Activated CD4-positive, alpha-beta T cell treated with anti-CD3 and anti-CD28 coated beads for 36 hours (primary cell): ENCODE results near the gene KLHL17. TPM values are rescaled to one million over a fixed set of nuclear protein-coding genes. Genes with fewer than 3 reads are reported as not detected.
"Not testable (repeated sequence)": the region's sequence is repeated elsewhere in the genome, so short reads cannot be mapped to it uniquely, and the experiment has no call there.

Experiments
- ATAC-seq: fragments of 200-7000 bp; cut with Tn5 transposase; one replicate; pipeline ENCODE4 v1.10.0; 2021; ENCODE audit warnings: mild to moderate bottlenecking, moderate library complexity
- CTCF ChIA-PET: fragments of 350-600 bp; sonication (Branson Sonifier 250); formaldehyde crosslinking; loops from one replicate; lab custom pipeline; 2021; ENCODE audit warnings: antibody characterized with exemption; lab: Charles Lee
- POLR2A ChIA-PET: fragments of 350-600 bp; sonication (Branson Sonifier 250); formaldehyde crosslinking; loops from one replicate; lab custom pipeline; 2021; ENCODE audit warnings: antibody characterized with exemption, inconsistent platforms; lab: Charles Lee
- DNase-seq: peaks from one replicate; pipeline ENCODE4 v3.0.0-alpha.2; 2020
- H3K27ac Mint-ChIP-seq: one replicate; pipeline ENCODE4 v1.8.0; 2021; ENCODE audit warnings: mixed read lengths
- H3K27me3 Mint-ChIP-seq: one replicate; pipeline ENCODE4 v1.8.0; 2021; ENCODE audit warnings: mixed read lengths
- H3K36me3 Mint-ChIP-seq: one replicate; pipeline ENCODE4 v1.8.0; 2021; ENCODE audit warnings: low read depth, mixed read lengths
- H3K4me1 Mint-ChIP-seq: one replicate; pipeline ENCODE4 v1.8.0; 2021; ENCODE audit warnings: mixed read lengths
- H3K4me3 Mint-ChIP-seq: one replicate; pipeline ENCODE4 v1.8.0; 2021; ENCODE audit warnings: mild to moderate bottlenecking, moderate library complexity, mixed read lengths
- H3K9me3 Mint-ChIP-seq: one replicate; pipeline ENCODE4 v1.8.0; 2021; ENCODE audit warnings: low read depth, mixed read lengths
- intact Hi-C, 2 experiments: fragments of 100-400 bp; cut with DNase I in 1 of 2; cut with micrococcal nuclease in 1 of 2; formaldehyde crosslinking; loops; one replicate each; pipeline versions ENCODE4 v1.14.2 to v1.15.1; 2022 to 2024; cut with DNase I, micrococcal nuclease
- total RNA-seq, 2 experiments: library from RNA; stranded (reverse); gene quantifications; one replicate each; pipeline ENCODE4 v1.2.3, GENCODE V29; 2021

KLHL17 gene
- total RNA-seq, 2 experiments from 2014 or later = 16.8 to 21.7 TPM

DNA sequence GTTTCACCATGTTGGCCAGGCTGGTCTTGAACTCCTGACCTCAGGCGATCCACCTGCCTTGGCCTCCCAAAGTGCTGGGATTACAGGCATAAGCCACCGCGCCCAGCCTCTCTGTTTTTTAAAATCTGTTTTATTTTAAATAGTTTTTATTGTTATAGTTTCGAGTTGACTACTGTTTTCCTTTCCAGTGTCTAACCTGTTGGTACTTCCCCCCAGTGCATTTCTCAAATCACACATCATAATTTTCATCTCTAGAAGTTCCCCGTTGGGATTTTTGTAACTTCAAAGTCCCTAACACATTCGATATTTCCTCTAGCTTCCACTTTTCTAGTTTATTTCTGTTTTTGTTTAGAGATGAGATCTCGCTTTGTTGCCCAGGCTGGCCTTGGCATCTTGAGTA is 32.0 kb downstream of the KLHL17 start:
- POLR2A ChIA-PET = interaction anchor here (0.6 to 0.7 kb wide), 2 partner anchors 9 to 66 kb away, joined by 3 to 6 read pairs; no protein-coding TSS in a partner anchor

DNA sequence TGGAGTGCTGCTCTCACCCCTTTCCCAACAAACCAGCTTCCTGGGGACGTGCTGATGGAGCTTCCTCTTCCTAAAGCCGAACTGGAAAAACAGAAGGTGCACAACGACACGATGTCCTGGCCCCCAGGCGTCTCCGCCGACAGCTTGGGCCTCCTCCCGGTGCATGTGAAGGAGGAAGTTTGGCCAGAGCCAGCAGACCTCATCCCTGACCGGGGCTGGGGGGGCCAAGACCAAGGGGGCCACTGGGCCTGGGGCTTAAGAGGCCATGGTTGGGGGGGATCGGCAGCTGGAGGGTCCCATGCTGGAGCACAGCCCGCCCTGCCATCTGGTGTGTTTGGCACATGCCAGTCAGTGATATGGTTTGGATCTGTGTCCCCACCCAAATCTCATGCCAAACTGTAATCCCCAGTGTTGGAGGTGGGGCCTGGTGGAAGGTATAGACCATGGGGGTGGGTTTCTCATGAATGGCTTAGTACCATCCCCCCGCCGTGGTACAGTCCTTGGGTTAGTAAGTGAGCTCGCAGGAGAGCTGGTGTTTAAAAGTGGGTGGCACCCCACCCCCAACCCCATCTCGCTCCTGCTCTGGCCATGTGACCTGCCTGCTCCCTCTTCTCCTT is 33.1 kb downstream of the KLHL17 start:
- Mint-ChIP-seq H3K27me3 (peaks cover 23% of the 10 kb centered on the region), H3K4me1 (peaks cover 26% of the 10 kb centered on the region), H3K27ac (no peak overlapping the region), H3K9me3 (peaks cover 9% of the 10 kb centered on the region), H3K4me3 (no peak overlapping the region), H3K36me3 (no peaks in the 10 kb centered on the region)
- DNase-seq (no peak), ATAC-seq (no peak)
- ChIA-PET POLR2A (no interaction called here), CTCF (interaction anchor here (0.7 to 4.7 kb wide), 4 partner anchors 9 to 114 kb away, joined by 3 to 23 read pairs (median 6); partner anchors contain the start of gene PERM1)
- intact Hi-C loops = loop anchor here in 1 of 2 experiments (2.0 kb wide), 1 partner anchor 19 kb away; the partner anchor contains the start of gene ISG15

More for the DNA sequence above, 32.0 kb downstream of the KLHL17 start:
- intact Hi-C loops = loop anchor here in 1 of 2 experiments (2.0 kb wide), 1 partner anchor 20 kb away; the partner anchor contains the start of gene ISG15
- H3K9me3 Mint-ChIP-seq = peaks cover 9% of the 10 kb centered on the region
- H3K27ac Mint-ChIP-seq = peak overlapping the region; percentile 49
- CTCF ChIA-PET = interaction anchor here (0.6 to 4.7 kb wide), 9 partner anchors 8 to 889 kb away, joined by 3 to 23 read pairs (median 4); partner anchors contain the start of gene AGRN
- DNase-seq = no peak
- ATAC-seq = peak; percentile 82
- H3K4me1 Mint-ChIP-seq = peaks cover 26% of the 10 kb centered on the region
- H3K4me3 Mint-ChIP-seq = no peak overlapping the region
- H3K36me3 Mint-ChIP-seq = no peaks in the 10 kb centered on the region
- peaks cover 23% of the 10 kb centered on the region for H3K27me3 Mint-ChIP-seq

DNA sequence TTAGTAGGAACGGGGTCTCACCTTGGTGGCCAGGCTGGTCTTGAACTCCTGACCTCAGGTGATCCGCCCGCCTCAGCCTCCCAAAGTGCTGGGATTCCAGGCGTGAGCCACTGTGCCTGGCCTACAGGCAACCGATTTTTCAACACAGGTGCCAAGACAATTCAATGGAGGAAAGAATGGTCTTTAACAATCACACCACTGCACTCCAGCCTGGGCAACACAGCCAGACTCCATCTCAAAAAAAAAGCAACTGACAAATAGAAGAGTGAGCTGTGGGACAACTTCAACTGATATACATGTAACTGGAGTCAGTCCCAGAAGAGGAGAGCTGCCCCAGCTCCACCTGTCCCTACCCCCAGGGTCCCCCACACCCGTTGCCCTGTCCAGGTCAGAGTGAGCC is 34.2 kb downstream of the KLHL17 start:
- H3K27ac Mint-ChIP-seq, DNase-seq, POLR2A ChIA-PET, H3K36me3 Mint-ChIP-seq, ATAC-seq, H3K4me3 Mint-ChIP-seq, H3K9me3 Mint-ChIP-seq, intact Hi-C loops: not testable (repeated sequence)
- Mint-ChIP-seq H3K27me3 (peaks cover 23% of the 10 kb centered on the region), H3K4me1 (peaks cover 26% of the 10 kb centered on the region)
- CTCF ChIA-PET = interaction anchor here (1.5 to 4.7 kb wide), 2 partner anchors 11 to 13 kb away, joined by 3 to 23 read pairs; partner anchors contain the start of gene PERM1

DNA sequence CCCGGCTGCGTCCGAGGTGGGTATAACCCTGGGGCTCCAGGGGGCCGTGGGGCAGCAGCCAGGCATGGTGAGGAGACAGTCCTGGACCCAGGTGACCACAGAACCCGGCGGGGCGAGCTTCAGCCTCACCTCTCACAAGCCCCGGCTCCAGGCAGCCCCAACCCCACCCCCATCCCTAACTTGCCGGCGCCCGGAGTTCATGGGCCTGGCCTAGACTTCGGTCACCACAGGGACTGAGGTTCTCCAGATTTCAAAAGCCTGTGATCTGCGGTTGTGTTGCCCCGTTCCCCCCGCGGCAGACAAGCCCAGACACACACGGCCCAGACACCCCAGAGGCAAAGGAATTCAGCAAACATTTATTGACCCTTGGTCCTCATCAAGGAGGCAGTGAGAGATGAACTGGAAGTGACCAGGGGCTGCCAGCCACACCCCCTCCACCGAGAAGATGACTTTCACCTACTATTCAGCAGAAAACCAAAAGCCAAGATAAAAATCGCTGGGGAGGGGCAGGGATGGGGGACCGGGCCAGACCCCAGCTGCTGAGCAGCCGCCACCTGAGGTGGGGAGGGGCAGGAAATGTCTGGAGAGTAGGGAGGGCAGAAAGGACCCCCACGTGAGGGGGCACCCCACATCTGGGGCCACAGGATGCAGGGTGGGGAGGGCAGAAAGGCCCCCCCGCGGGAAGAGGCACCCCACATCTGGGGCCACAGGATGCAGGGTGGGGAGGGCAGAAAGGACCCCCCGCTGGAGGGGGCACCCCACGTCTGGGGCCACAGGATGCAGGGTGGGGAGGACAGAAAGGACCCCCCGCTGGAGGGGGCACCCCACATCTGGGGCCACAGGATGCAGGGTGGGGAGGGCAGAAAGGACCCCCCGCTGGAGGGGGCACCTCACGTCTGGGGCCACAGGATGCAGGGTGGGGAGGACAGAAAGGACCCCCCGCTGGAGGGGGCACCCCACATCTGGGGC is 35.6 kb downstream of the KLHL17 start:
- Mint-ChIP-seq H3K4me1 (peaks cover 30% of the 10 kb centered on the region), H3K4me3 (no peak overlapping the region), H3K27ac (no peak overlapping the region), H3K36me3 (peaks cover 1% of the 10 kb centered on the region), H3K27me3 (peaks cover 18% of the 10 kb centered on the region), H3K9me3 (peaks cover 9% of the 10 kb centered on the region)
- ChIA-PET POLR2A (no interaction called here), CTCF (no interaction called here)
- ATAC-seq (no peak), DNase-seq (no peak)
- intact Hi-C loops = no loop called here

DNA sequence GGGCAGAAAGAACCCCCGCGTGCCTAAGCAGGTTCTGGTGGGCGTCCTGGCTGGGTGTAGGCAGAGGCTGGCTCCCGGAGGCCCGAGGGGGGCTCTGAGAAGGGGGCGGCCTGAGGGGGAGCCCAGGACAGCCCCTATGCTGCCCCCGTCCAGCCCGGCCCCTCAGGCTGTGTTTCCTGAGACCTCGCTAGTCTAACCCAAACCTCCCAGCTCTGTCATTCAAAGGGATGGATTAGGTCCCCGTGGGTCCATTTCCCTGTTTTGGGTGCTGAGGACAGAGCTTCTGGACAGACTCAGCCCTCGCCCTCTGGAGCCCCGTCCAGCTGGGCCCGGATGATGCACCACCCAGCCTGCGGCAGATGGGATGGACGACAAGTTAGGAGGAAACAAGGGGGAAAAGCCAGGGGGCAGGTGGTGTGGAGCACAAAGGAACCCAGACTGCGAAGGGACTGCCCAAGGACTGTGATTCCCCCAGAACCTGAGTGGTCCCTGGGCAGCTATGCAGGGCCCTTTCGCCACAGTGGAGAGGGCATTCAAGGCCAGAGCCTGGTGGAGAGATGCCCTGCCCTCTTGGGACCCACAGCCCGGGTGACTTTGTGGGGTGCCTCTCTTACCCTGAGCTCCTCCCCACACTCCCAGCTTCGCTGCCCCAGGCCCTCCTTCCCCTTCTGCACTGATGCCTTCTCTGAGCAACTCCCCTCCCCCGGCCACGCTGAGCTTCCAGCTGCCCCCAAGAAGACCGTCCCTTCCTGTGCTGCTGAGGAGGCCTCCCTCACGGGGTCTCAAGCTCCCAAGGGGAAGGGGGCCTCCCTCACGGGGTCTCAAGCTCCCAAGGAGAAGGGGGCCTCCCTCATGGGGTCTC is 36.7 kb downstream of the KLHL17 start:
- Mint-ChIP-seq H3K4me3 (no peak overlapping the region), H3K36me3 (peaks cover 1% of the 10 kb centered on the region), H3K27ac (no peak overlapping the region), H3K27me3 (peaks cover 15% of the 10 kb centered on the region), H3K4me1 (peaks cover 19% of the 10 kb centered on the region), H3K9me3 (peaks cover 7% of the 10 kb centered on the region)
- intact Hi-C loops = no loop called here
- ATAC-seq = no peak
- ChIA-PET CTCF (interaction anchor here (0.8 to 1.3 kb wide), 5 partner anchors 13 to 24 kb away, joined by 3 to 5 read pairs (median 4); partner anchors contain the start of gene PERM1), POLR2A (interaction anchor here (0.5 kb wide), 1 partner anchor 366 kb away, joined by 6 read pairs; no protein-coding TSS in a partner anchor)
- DNase-seq = no peak

DNA sequence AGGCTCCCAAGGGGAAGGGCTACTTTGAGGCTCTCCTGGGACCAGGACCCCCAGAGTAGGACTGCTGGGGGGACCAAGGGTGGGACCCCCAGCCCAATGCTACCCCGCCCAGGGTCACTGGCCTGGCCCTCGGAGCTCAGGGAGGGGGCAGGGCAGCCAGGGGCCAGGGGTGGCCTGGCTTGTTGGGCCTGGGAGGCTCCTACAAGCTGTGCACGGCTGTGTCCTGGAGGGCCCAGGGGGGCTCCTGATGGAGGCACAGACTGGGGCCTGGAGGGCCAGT is 37.3 kb downstream of the KLHL17 start:
- DNase-seq (no peak), ATAC-seq (no peak)
- CTCF ChIA-PET = interaction anchor here (0.9 to 1.3 kb wide), 4 partner anchors 13 to 24 kb away, joined by 4 to 5 read pairs (median 4); partner anchors contain the start of gene PERM1
- Mint-ChIP-seq H3K4me3 (no peak overlapping the region), H3K27me3 (peaks cover 15% of the 10 kb centered on the region), H3K36me3 (peaks cover 1% of the 10 kb centered on the region), H3K27ac (no peak overlapping the region), H3K4me1 (peaks cover 14% of the 10 kb centered on the region), H3K9me3 (peaks cover 3% of the 10 kb centered on the region)
- POLR2A ChIA-PET = interaction anchor here (0.5 kb wide), 1 partner anchor 365 kb away, joined by 6 read pairs; no protein-coding TSS in a partner anchor
- intact Hi-C loops = no loop called here

DNA sequence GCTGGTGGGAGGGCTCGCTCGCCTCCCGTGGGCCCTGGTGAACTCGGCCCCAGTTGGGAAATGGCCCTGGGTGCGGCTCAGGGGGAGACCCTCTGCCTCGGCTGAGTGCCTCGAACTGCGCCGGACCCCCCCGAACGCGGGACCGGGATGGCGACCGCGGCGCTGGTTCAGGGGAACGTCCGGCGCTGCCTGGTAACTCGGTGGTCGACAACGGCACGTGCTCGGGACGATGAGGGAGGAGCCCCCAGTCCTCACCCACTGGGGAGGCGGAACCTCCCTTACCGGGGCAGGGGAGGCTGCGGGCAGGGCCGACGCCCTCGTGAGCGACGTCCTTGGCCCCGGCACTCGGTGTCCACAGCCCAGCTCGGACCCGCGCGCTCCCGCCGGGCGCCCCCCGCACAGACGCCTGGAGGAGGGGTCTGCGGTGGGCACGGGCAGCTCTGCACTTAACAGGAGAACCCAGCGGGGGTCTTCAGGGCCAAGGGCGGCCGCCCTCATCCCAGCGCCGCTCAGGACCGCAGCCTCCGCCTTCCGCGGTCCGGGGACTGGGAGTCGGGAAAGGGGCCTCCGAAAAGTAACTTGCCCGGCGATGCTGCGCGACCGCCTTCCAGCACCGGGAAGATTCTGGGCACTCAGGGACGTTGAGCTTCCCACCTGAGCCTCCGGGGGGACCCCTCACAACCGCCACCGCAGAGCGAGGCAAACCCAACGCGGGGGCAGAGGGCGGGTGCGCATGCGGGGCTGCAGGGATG is 37.8 kb downstream of the KLHL17 start:
- Mint-ChIP-seq H3K27me3 (peaks cover 15% of the 10 kb centered on the region), H3K27ac (no peak overlapping the region), H3K36me3 (peaks cover 1% of the 10 kb centered on the region), H3K4me3 (no peak overlapping the region), H3K4me1 (peaks cover 10% of the 10 kb centered on the region), H3K9me3 (no peaks in the 10 kb centered on the region)
- ChIA-PET POLR2A (no interaction called here), CTCF (interaction anchor here (1.1 to 1.3 kb wide), 3 partner anchors 14 to 17 kb away, joined by 4 to 5 read pairs (median 5); partner anchors contain the start of gene PERM1)
- intact Hi-C loops = no loop called here
- DNase-seq (no peak), ATAC-seq (no peak)

DNA sequence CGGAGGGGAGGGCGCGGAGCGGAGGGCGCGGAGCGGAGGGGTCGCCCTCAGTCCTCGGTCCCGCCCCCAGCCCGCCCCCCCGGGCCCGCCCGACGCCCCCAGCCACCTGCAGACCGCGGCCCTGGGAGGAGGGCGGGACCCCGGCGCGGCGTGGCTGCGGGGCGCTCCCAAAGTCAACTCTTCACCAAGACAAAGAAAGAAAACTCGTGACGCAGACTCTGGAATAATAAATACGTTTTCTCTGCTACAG is 38.3 kb downstream of the KLHL17 start:
- H3K4me1 Mint-ChIP-seq = peaks cover 10% of the 10 kb centered on the region
- intact Hi-C loops = no loop called here
- POLR2A ChIA-PET = no interaction called here
- CTCF ChIA-PET = no interaction called here
- DNase-seq (no peak), ATAC-seq (no peak)
- H3K27me3 Mint-ChIP-seq = peaks cover 15% of the 10 kb centered on the region
- H3K9me3 Mint-ChIP-seq = no peaks in the 10 kb centered on the region
- H3K4me3 Mint-ChIP-seq = no peak overlapping the region
- H3K36me3 Mint-ChIP-seq = peaks cover 1% of the 10 kb centered on the region
- no peak overlapping the region for H3K27ac Mint-ChIP-seq

DNA sequence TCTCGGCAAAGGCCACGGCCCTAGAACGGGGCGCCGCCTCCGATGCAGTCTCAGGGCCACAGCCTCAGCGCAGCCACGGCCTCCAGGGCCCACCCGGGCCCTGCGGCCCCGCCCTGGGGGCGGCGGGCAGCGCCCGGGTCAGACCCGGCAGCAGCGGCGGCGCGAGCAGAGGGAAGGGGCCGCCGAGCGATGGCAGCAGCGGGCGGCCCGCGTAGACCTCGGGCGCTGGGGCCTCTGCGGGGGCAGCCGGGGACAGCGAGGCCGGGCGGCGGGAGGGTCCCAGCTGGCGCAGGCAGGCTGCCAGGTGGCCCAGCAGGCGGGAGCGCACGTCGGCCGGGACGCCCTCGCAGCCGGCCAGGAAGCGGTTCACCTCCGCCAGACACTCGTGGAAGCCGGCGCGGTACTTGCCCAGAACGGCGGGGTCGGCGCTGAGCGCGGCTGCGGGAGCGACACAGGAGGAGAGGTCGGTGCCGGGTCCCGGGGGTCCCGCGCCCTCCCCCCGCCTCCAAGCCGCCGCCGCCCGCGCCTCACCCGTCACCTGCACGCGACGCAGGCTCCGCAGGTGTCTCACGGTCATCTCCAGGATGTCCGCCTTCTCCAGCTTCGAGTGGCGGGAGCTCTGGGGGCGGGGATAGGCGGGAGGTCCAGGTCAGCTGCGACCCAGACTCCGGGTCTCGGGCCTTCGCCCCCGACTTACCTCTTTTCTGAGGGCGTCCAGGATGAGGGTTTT is 38.8 kb downstream of the KLHL17 start:
- Mint-ChIP-seq H3K4me1 (peaks cover 10% of the 10 kb centered on the region), H3K9me3 (no peaks in the 10 kb centered on the region), H3K27me3 (peaks cover 16% of the 10 kb centered on the region), H3K36me3 (peaks cover 1% of the 10 kb centered on the region), H3K27ac (no peak overlapping the region), H3K4me3 (no peak overlapping the region)
- CTCF ChIA-PET = no interaction called here
- intact Hi-C loops = no loop called here
- ATAC-seq (no peak), DNase-seq (peak; percentile 48)
- POLR2A ChIA-PET = no interaction called here
